ENCODE data around the gene EXOC1. TPM values are rescaled to one million over a fixed set of nuclear protein-coding genes. Genes with fewer than 3 reads are reported as not detected.

The EXOC1 gene
- total and polyA plus RNA-seq, 9 donors = 14.6 to 32.7 (median 24.1) TPM

- H3K27ac ChIP-seq = peak overlapping the region in 1 of 2 donors; percentile 15
- DNase-seq = no peak
- H3K4me3 ChIP-seq = no peak overlapping the region
- no peaks in the 10 kb centered on the region for H3K9me3 ChIP-seq
- no peaks in the 10 kb centered on the region for H3K27me3 ChIP-seq
- no peaks in the 10 kb centered on the region for H3K4me1 ChIP-seq (ENCODE audit: insufficient read depth)
- TF ChIP-seq POLR2A (IDR thresholded peaks at IDR 0.05) (no peak), EP300 (IDR thresholded peaks at IDR 0.05) (no peak)
- TF ChIP-seq, protein P1, sequence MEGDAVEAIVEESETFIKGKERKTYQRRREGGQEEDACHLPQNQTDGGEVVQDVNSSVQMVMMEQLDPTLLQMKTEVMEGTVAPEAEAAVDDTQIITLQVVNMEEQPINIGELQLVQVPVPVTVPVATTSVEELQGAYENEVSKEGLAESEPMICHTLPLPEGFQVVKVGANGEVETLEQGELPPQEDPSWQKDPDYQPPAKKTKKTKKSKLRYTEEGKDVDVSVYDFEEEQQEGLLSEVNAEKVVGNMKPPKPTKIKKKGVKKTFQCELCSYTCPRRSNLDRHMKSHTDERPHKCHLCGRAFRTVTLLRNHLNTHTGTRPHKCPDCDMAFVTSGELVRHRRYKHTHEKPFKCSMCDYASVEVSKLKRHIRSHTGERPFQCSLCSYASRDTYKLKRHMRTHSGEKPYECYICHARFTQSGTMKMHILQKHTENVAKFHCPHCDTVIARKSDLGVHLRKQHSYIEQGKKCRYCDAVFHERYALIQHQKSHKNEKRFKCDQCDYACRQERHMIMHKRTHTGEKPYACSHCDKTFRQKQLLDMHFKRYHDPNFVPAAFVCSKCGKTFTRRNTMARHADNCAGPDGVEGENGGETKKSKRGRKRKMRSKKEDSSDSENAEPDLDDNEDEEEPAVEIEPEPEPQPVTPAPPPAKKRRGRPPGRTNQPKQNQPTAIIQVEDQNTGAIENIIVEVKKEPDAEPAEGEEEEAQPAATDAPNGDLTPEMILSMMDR (IDR thresholded peaks at IDR 0.05) = no peak
- 10 to 14% (median 12%) methylated on average over 2 of the region's 2 CpGs for WGBS, 3 donors
- H3K36me3 ChIP-seq = no peaks in the 10 kb centered on the region
- intact Hi-C loops (cut with DNase I) = no loop called here
Observed at GRCh38 chr4:55865228-55865806, 11.9 kb downstream of the EXOC1 start.

DNA sequence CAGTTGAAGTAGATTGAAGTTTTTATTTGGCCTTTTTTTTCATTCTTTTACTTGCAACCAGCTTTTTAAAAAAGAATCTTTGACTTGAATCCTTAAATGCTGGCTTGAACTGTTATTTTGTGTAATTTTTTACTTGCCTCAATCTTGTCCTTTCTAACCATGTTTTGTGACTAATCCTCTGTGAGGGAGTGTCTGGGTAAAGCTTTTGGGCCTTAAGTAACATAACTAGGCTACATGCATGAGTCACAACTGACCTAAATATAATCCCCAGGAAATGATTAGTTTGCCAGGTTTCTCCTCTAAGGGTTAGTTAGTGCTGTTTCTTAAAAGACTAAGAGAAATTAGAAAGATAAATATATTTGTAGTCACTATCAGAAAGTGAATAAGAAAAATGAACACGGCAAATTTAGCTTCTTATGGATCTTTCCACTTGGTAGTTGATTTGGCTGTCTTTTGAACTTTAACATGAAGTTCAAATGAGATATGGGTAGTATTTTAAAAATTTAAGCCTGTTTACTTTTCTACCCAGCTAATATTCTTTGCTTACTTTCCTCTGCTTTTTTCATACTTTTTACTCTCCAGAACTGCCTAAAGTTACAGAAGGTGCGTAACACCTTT, 13.0 kb downstream of the EXOC1 start:
- peak overlapping the region in 1 of 2 donors; percentile 15 for H3K27ac ChIP-seq
- 44 to 53% (median 51%) methylated on average over 2 of the region's 2 CpGs for WGBS, 3 donors
- H3K27me3 ChIP-seq = no peaks in the 10 kb centered on the region
- H3K4me3 ChIP-seq = no peak overlapping the region
- TF ChIP-seq, protein P1 (IDR thresholded peaks at IDR 0.05) = no peak
- TF ChIP-seq POLR2A (IDR thresholded peaks at IDR 0.05) = no peak
- TF ChIP-seq EP300 (IDR thresholded peaks at IDR 0.05) = no peak
- no peak for DNase-seq
- H3K9me3 ChIP-seq = no peaks in the 10 kb centered on the region
- intact Hi-C loops (cut with DNase I) = no loop called here
- H3K4me1 ChIP-seq (ENCODE audit: insufficient read depth) = no peaks in the 10 kb centered on the region
- H3K36me3 ChIP-seq = no peaks in the 10 kb centered on the region

- intact Hi-C loops (cut with DNase I) = no loop called here
- TF ChIP-seq, protein P1 (IDR thresholded peaks at IDR 0.05) = peak; percentile 41 to 53 (median 50)
- TF ChIP-seq EP300 (IDR thresholded peaks at IDR 0.05) (no peak), POLR2A (IDR thresholded peaks at IDR 0.05) (no peak)
- no peak overlapping the region for H3K4me3 ChIP-seq
- no peaks in the 10 kb centered on the region for H3K9me3 ChIP-seq
- no peaks in the 10 kb centered on the region for H3K4me1 ChIP-seq (ENCODE audit: insufficient read depth)
- 29 to 31% (median 30%) methylated on average over 4 of the region's 4 CpGs for WGBS, 3 donors
- no peaks in the 10 kb centered on the region for H3K36me3 ChIP-seq
- H3K27me3 ChIP-seq = no peaks in the 10 kb centered on the region
- DNase-seq = no peak
- peak overlapping the region in 1 of 2 donors; percentile 15 for H3K27ac ChIP-seq
Observed at GRCh38 chr4:55866973-55867574, 13.6 kb downstream of the EXOC1 start.

DNA sequence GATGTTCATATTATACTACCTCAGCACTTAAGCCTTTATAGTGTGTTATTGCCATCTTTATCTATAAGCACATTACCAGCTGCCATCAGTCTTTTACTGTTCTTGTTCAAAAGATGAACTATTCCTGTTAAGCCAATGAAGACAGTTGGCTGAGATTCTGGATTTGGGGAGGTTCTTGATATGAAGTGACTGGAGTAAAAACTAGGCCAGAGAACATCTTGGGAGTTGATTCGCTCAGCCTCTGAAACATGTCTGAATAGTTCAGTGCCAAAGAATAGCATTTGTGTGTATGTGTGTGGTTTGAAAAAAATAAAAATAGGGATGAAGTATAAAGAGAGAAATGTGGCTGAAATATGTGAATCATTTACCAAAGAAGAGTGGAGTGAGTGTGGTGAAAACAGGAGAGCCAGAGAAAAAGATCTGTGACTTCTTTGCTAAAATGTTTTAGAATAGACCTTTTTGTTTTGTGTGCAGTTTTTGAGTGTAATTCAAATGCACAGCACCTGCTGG, 15.2 kb downstream of the EXOC1 start:
- Histone ChIP-seq H3K36me3 (no peaks in the 10 kb centered on the region), H3K27ac (no peak overlapping the region), H3K9me3 (no peaks in the 10 kb centered on the region), H3K4me3 (no peak overlapping the region), H3K27me3 (no peaks in the 10 kb centered on the region), H3K4me1 (ENCODE audit: insufficient read depth) (no peaks in the 10 kb centered on the region)
- WGBS, 3 donors = 91 to 100% (median 96%) methylated on average over 1 of the region's 1 CpG
- intact Hi-C loops (cut with DNase I) = no loop called here
- DNase-seq = no peak
- TF ChIP-seq EP300 (IDR thresholded peaks at IDR 0.05) = no peak
- TF ChIP-seq POLR2A (IDR thresholded peaks at IDR 0.05) = no peak
- TF ChIP-seq, protein P1 (IDR thresholded peaks at IDR 0.05) = no peak

Data from ovary (tissue), 9 donors.